Umbilical cord (tissue), 2 donors: ENCODE measurements around the gene RAB15. TPM values are rescaled to one million over a fixed set of nuclear protein-coding genes. Genes with fewer than 3 reads are reported as not detected.

Source experiments
- DNase-seq: peaks from one replicate; pipeline ENCODE4 v3.0.0-alpha.2; 2015; ENCODE audit warnings: low spot score
- total RNA-seq: library from RNA; depleted of rRNA; stranded (reverse); fragments of >200 nt; gene quantifications from one replicate; pipeline ENCODE4 v1.2.3, GENCODE V29; 2014; ENCODE audit warnings: low replicate concordance; ENCODE audit not compliant: insufficient read depth

RAB15 gene
- total RNA-seq, 1 donor from 2014 or later = 12.0 TPM

GRCh38 chr14:64955297-64955696 is 16.8 kb downstream of the RAB15 start:
- DNase-seq = no peak

- DNase-seq = no peak
Observed at GRCh38 chr14:64954491-64955240, 17.5 kb downstream of the RAB15 start.

- no peak for DNase-seq
Observed at GRCh38 chr14:64953661-64954060, 18.5 kb downstream of the RAB15 start.

- DNase-seq = no peak
Observed at GRCh38 chr14:64953310-64953654, 18.9 kb downstream of the RAB15 start.

GRCh38 chr14:64952598-64953309 is 19.4 kb downstream of the RAB15 start:
- no peak for DNase-seq

- no peak for DNase-seq
Observed at GRCh38 chr14:64951724-64952123, 20.4 kb downstream of the RAB15 start.

GRCh38 chr14:64951291-64951690 is 20.8 kb downstream of the RAB15 start:
- no peak for DNase-seq

- no peak for DNase-seq
Observed at GRCh38 chr14:64950889-64951288, 21.2 kb downstream of the RAB15 start.

- no peak for DNase-seq
Observed at GRCh38 chr14:64948612-64949210, 23.4 kb downstream of the RAB15 start.

- no peak for DNase-seq
Observed at GRCh38 chr14:64947710-64948611, 24.2 kb downstream of the RAB15 start.

GRCh38 chr14:64946310-64947045 is 25.7 kb downstream of the RAB15 start:
- no peak for DNase-seq

GRCh38 chr14:64945431-64946178 is 26.5 kb downstream of the RAB15 start:
- DNase-seq = no peak

- no peak for DNase-seq
Observed at GRCh38 chr14:64944861-64945260, 27.3 kb downstream of the RAB15 start.

- no peak for DNase-seq
Observed at GRCh38 chr14:64944041-64944440, 28.1 kb downstream of the RAB15 start.

- DNase-seq = no peak
Observed at GRCh38 chr14:64943556-64943955, 28.6 kb downstream of the RAB15 start.

- no peak for DNase-seq
Observed at GRCh38 chr14:64942531-64943111, 29.5 kb downstream of the RAB15 start, which contains the start of gene GPX2. GPX2 (minus strand) TSS chr14:64942745; CDS start chr14:64942726, 19 bp downstream.

- DNase-seq = no peak
Observed at GRCh38 chr14:64940336-64940910, 31.7 kb downstream of the RAB15 start.

GRCh38 chr14:64939817-64940190 is 32.3 kb downstream of the RAB15 start:
- no peak for DNase-seq

GRCh38 chr14:64938972-64939816 is 32.9 kb downstream of the RAB15 start:
- DNase-seq = no peak
